SK-N-SH treated with all-trans-retinoic acid at 6 μM for 48 hours (cell line): ENCODE measurements around the gene VASN.

Source experiments
- ESRRG ChIP-seq: fragments of 250-450 bp; sonication (Bioruptor Pico); IDR thresholded peaks from 2 replicates; pipeline ENCODE4 v1.6.1; 2021; ENCODE audit warnings: mild to moderate bottlenecking
- GLIS3 ChIP-seq: fragments of 250-450 bp; sonication (Bioruptor Pico); IDR thresholded peaks from 2 replicates; pipeline ENCODE4 v1.5.0; 2020; ENCODE audit warnings: mild to moderate bottlenecking, moderate library complexity

GRCh38 chr16:4338712-4339299 is 32.8 kb upstream of the VASN start:
- TF ChIP-seq ESRRG (CRISPR knock-in tag) (no peak), GLIS3 (CRISPR knock-in tag) (no peak)
